Endothelial cell of umbilical vein (primary cell): ENCODE measurements around the gene BLOC1S1. TPM values are rescaled to one million over a fixed set of nuclear protein-coding genes. Genes with fewer than 3 reads are reported as not detected.

Experiments
- BruUV-seq: library from RNA; stranded (reverse); fragments of 400-500 nt; replicated peaks from 2 replicates; lab custom pipeline; 2021; lab: Mats Ljungman, UMichigan
- CTCF ChIA-PET: fragments of 300-600, 350-600 bp; sonication (Branson Sonifier 250); formaldehyde crosslinking; loops from one replicate; lab custom pipeline; 2021; ENCODE audit warnings: antibody characterized with exemption, inconsistent platforms; lab: Charles Lee
- POLR2A ChIA-PET: fragments of 300-600, 350-600 bp; sonication (Branson Sonifier 250); formaldehyde crosslinking; loops from one replicate; lab custom pipeline; 2021; ENCODE audit warnings: antibody characterized with exemption, inconsistent platforms; lab: Charles Lee
- DNase-seq: peaks from one replicate; pipeline ENCODE4 v3.0.0-alpha.2; 2011; ENCODE audit warnings: low read depth, low spot score
- FAIRE-seq: peaks from 2 replicates; lab custom pipeline; 2011; peaks lifted over from hg19 to GRCh38; lab: Jason Lieb, UNC
- H2AFZ ChIP-seq: 2 replicates; pipeline ENCODE4 v1.6.0; 2012; ENCODE audit warnings: low read depth, low read length, control low read depth, inconsistent platforms
- H3K27ac ChIP-seq: 2 replicates; pipeline ENCODE4 v1.5.1; 2011; ENCODE audit warnings: low read depth, mild to moderate bottlenecking, control low read depth, low read length, moderate library complexity; ENCODE audit not compliant: insufficient read depth
- H3K27me3 ChIP-seq, 2 experiments: 2 replicates each; pipeline versions ENCODE4 v1.6.0 to v1.6.1; 2011; ENCODE audit warnings: low read length in 2 of 2, mixed read lengths in 1 of 2; ENCODE audit not compliant: control insufficient read depth in 2 of 2, insufficient read depth in 2 of 2
- H3K36me3 ChIP-seq, 2 experiments: 2 replicates in 1 of 2; 3 replicates in 1 of 2; pipeline ENCODE4 v1.5.1; 2011; ENCODE audit warnings: low read length in 2 of 2, mild to moderate bottlenecking in 1 of 2, moderate library complexity in 1 of 2; ENCODE audit not compliant: control insufficient read depth in 2 of 2, insufficient read depth in 2 of 2; ENCODE audit errors: extremely low read depth in 1 of 2
- H3K4me1 ChIP-seq: 3 replicates; pipeline ENCODE4 v1.5.1; 2011; ENCODE audit warnings: mild to moderate bottlenecking, low read length; ENCODE audit not compliant: control insufficient read depth, insufficient read depth; ENCODE audit errors: extremely low read depth
- H3K4me2 ChIP-seq: 2 replicates; pipeline ENCODE4 v1.6.1; 2011; ENCODE audit warnings: low read length, control low read depth, mixed read lengths; ENCODE audit not compliant: insufficient read depth
- H3K4me3 ChIP-seq, 3 experiments: fragments of 200-600 bp in 1 of 3; sonication (generic), shearing (Covaris generic) in 1 of 3; replicated peaks in 1 of 3; 2 replicates each; pipeline ENCODE4 v1.5.1; 2011 to 2016; ENCODE audit warnings: control low read depth in 3 of 3, low read length in 3 of 3, mild to moderate bottlenecking in 2 of 3, inconsistent platforms in 1 of 3, low read depth in 1 of 3, moderate library complexity in 1 of 3; ENCODE audit not compliant: insufficient read depth in 1 of 3
- H3K79me2 ChIP-seq: 2 replicates; pipeline ENCODE4 v1.6.0; 2012; ENCODE audit warnings: low read length, inconsistent platforms; ENCODE audit not compliant: control insufficient read depth, insufficient read depth
- H3K9ac ChIP-seq: replicated peaks from 2 replicates; pipeline ENCODE3; 2011; ENCODE audit warnings: low read length, control low read depth; ENCODE audit not compliant: insufficient read depth; ENCODE audit errors: extremely low read depth
- H3K9me1 ChIP-seq: replicated peaks from 3 replicates; pipeline ENCODE4 v1.6.0; 2011; ENCODE audit warnings: mild to moderate bottlenecking, low read length; ENCODE audit not compliant: control insufficient read depth, insufficient read depth; ENCODE audit errors: extremely low read depth
- H3K9me3 ChIP-seq: replicated peaks from 2 replicates; pipeline ENCODE4 v1.5.1; 2012; ENCODE audit warnings: low read length, inconsistent platforms; ENCODE audit not compliant: control insufficient read depth, insufficient read depth
- H4K20me1 ChIP-seq: replicated peaks from 2 replicates; pipeline ENCODE3; 2011; ENCODE audit warnings: mild to moderate bottlenecking, low read length; ENCODE audit not compliant: control insufficient read depth, insufficient read depth; ENCODE audit errors: extremely low read depth
- CTCF ChIP-seq, 2 donors: IDR thresholded peaks; 1 replicate in 1 of 2; 2 replicates in 1 of 2; pipeline ENCODE4 v1.5.1; 2011; ENCODE audit warnings: low read length in 2 of 2, mild to moderate bottlenecking in 2 of 2, moderate library complexity in 2 of 2, control low read depth in 1 of 2, inconsistent platforms in 1 of 2, low read depth in 1 of 2; ENCODE audit not compliant: insufficient read depth in 1 of 2; ENCODE audit errors: extremely low read depth in 1 of 2
- EZH2 ChIP-seq: IDR thresholded peaks from 2 replicates; pipeline ENCODE4 v1.6.1; 2012; ENCODE audit warnings: borderline replicate concordance, low read depth, mild to moderate bottlenecking, moderate library complexity, low read length, inconsistent platforms; ENCODE audit not compliant: severe bottlenecking
- FOS ChIP-seq: IDR thresholded peaks from 2 replicates; pipeline ENCODE4 v1.6.1; 2011; ENCODE audit warnings: mild to moderate bottlenecking, low read length, moderate library complexity, borderline replicate concordance; ENCODE audit not compliant: insufficient read depth
- GATA2 ChIP-seq: IDR thresholded peaks from 2 replicates; pipeline ENCODE4 v1.7.0; 2011; ENCODE audit warnings: low read depth, mild to moderate bottlenecking, moderate library complexity, mixed read lengths, low read length; ENCODE audit not compliant: insufficient read length, insufficient read depth
- JUN ChIP-seq: IDR thresholded peaks from 2 replicates; pipeline ENCODE4 v1.6.1; 2011; ENCODE audit warnings: borderline replicate concordance, low read depth; ENCODE audit not compliant: insufficient read length, insufficient read depth
- MAX ChIP-seq: IDR thresholded peaks from 2 replicates; pipeline ENCODE4 v1.6.1; 2011; ENCODE audit not compliant: insufficient read depth, insufficient read length
- MYC ChIP-seq: IDR thresholded peaks from one replicate; pipeline ENCODE4 v1.6.1; 2011; ENCODE audit warnings: mild to moderate bottlenecking, low read depth, low read length
- POLR2A ChIP-seq: IDR thresholded peaks from 2 replicates; pipeline ENCODE4 v1.6.1; 2012; ENCODE audit warnings: low read depth, mild to moderate bottlenecking, control low read depth, low read length
- POLR2AphosphoS5 ChIP-seq: IDR thresholded peaks from 2 replicates; pipeline ENCODE4 v1.6.1; 2012; ENCODE audit warnings: low read depth, mild to moderate bottlenecking, control low read depth, low read length, moderate library complexity; ENCODE audit not compliant: insufficient read depth
- dilution Hi-C: fragments of 300-500 bp; cut with MboI; formaldehyde crosslinking; loops from one replicate; pipeline ENCODE4 v1.15.0; 2019; ENCODE audit warnings: low sequenced_read_pairs; ENCODE audit not compliant: extremely low pct_ligation_motif_present
- intact Hi-C: fragments of 100-400 bp; cut with micrococcal nuclease; formaldehyde crosslinking; loops from one replicate; pipeline ENCODE4 v1.10.0; 2022
- polyA plus RNA-seq, 4 experiments: library from polyadenylated mRNA; depleted of rRNA in 3 of 4; stranded (reverse) in 3 of 4; unstranded in 1 of 4; fragments of >200 nt; gene quantifications; 2 replicates each; pipeline versions ENCODE4 v1.2.1 to v1.2.3, GENCODE V29; 2011 to 2012; ENCODE audit warnings: missing spikeins in 1 of 4
- total RNA-seq: library from RNA; stranded (reverse); gene quantifications from 2 replicates; pipeline ENCODE4 v1.2.3, GENCODE V29; 2021

The BLOC1S1 gene
- total and polyA plus RNA-seq, 2 donors (not counting 3 experiments of a cell fraction or from before 2014, with no cell fraction given) = 84.1 to 192 TPM

GRCh38 chr12:55733858-55734257 lies 18.0 kb downstream of the BLOC1S1 start:
- dilution Hi-C loops = no loop called here
- CTCF ChIA-PET = interaction anchor here (8.2 kb wide), 1 partner anchor 13 kb away, joined by 151 read pairs; the partner anchor contains the start of genes BLOC1S1 and RDH5
- no peaks in the 10 kb centered on the region for H3K9me1 ChIP-seq

More at GRCh38 chr12:55733858-55734257, 18.0 kb downstream of the BLOC1S1 start:
- no TSS peak for BruUV-seq
- Histone ChIP-seq H3K9ac (no peak overlapping the region), H3K79me2 (no peaks in the 10 kb centered on the region), H3K27ac (no peak overlapping the region), H3K4me3 (no peak overlapping the region), H3K4me1 (peaks cover 21% of the 10 kb centered on the region), H3K4me2 (no peak overlapping the region), H3K9me3 (no peaks in the 10 kb centered on the region), H2AFZ (no peak overlapping the region), H3K36me3 (no peaks in the 10 kb centered on the region), H4K20me1 (no peaks in the 10 kb centered on the region), H3K27me3 (no peaks in the 10 kb centered on the region)
- no peak for FAIRE-seq
- TF ChIP-seq CTCF (IDR thresholded peaks at IDR 0.05; ENCODE audit: extremely low read depth in 1 of 2, insufficient read depth in 1 of 2, low read depth in 1 of 2, low read length in 2 of 2) (no peak), GATA2 (no peak), EZH2 (no peak), MYC (no peak), JUN (no peak), POLR2A (no peak), FOS (no peak), MAX (no peak), POLR2AphosphoS5 (no peak)
- POLR2A ChIA-PET = no interaction called here
- intact Hi-C loops = no loop called here
- no peak for DNase-seq
